ENCODE measurements around the gene FPR2.
"Not testable (repeated sequence)": the region's sequence is repeated elsewhere in the genome, so short reads cannot be mapped to it uniquely, and the experiment has no call there.

FPR2 gene

DNA sequence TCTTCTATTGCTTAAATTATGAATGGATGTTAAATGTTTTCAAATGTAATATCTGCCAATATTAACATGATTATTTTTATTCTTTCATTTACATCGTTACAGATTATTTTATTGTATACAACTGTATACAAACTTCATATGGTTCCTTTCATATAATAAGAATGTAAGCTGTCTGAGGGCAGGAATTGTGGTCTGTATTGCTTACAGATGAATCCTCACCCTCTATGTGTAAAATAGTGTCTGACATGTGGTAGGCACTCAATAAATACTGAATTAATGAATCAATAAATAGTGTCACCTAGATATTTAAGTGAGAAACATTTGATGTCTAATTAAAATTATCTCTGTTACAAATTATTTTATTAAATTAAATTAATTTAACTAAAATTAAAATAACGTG lies 41.8 kb downstream of the FPR2 start:
- H3K27ac ChIP-seq = no peak overlapping the region
- TF ChIP-seq ZFX (IDR thresholded peaks at IDR 0.05) = no peak
- TF ChIP-seq, protein P1, sequence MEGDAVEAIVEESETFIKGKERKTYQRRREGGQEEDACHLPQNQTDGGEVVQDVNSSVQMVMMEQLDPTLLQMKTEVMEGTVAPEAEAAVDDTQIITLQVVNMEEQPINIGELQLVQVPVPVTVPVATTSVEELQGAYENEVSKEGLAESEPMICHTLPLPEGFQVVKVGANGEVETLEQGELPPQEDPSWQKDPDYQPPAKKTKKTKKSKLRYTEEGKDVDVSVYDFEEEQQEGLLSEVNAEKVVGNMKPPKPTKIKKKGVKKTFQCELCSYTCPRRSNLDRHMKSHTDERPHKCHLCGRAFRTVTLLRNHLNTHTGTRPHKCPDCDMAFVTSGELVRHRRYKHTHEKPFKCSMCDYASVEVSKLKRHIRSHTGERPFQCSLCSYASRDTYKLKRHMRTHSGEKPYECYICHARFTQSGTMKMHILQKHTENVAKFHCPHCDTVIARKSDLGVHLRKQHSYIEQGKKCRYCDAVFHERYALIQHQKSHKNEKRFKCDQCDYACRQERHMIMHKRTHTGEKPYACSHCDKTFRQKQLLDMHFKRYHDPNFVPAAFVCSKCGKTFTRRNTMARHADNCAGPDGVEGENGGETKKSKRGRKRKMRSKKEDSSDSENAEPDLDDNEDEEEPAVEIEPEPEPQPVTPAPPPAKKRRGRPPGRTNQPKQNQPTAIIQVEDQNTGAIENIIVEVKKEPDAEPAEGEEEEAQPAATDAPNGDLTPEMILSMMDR (conservative IDR thresholded peaks at IDR 0.05) = no peak

GRCh38 chr19:51803519-51803918 lies 42.5 kb downstream of the FPR2 start:
- TF ChIP-seq, protein P1 (conservative IDR thresholded peaks at IDR 0.05) = no peak
- no peak for TF ChIP-seq ZFX (IDR thresholded peaks at IDR 0.05)
- H3K27ac ChIP-seq = no peak overlapping the region

- no peak overlapping the region for H3K27ac ChIP-seq
- TF ChIP-seq ZFX (IDR thresholded peaks at IDR 0.05) = no peak
- TF ChIP-seq, protein P1 (conservative IDR thresholded peaks at IDR 0.05) = no peak
Observed at GRCh38 chr19:51803967-51804366, 43.0 kb downstream of the FPR2 start.

DNA sequence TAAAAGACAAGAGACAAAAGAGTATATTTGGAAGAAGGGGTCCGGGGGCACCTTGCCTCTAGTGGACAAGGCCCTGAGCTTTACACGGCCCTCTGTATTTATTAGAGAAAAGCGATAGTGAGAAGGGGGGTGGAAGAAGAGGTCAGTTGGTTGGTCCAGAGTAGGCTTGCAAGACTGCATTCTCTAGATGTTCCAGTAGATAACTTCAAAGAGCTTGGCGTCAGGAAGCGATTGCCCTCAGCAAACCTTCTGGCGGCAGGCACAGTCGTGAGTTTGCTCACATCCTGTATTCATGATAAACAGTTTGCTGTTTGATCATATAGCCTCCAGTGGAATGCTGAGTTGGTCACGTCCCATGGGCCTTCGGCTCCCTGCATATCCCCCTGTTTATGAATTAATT lies 43.8 kb downstream of the FPR2 start:
- H3K27ac ChIP-seq = not testable (repeated sequence)

GRCh38 chr19:51805396-51805795 lies 44.4 kb downstream of the FPR2 start:
- not testable (repeated sequence) for H3K27ac ChIP-seq

DNA sequence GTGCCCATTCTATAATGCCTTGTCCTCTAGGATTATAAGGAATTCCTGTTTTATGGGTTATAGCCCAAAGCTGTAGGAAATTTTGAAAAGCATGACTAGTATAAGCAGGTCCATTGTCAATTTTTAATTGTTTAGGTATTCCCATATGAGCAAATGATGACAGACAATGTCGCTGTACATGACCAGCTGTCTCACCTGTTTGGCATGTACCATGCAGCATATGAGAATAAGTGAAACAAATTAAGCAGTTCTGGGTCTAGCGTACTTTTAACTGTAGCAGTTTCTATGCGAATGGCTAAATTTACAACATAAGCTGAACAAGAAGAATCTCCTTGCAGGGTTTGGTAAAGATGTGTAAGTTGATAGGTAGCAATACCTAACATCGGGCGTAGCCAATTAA lies 45.6 kb downstream of the FPR2 start:
- H3K27ac ChIP-seq = not testable (repeated sequence)

DNA sequence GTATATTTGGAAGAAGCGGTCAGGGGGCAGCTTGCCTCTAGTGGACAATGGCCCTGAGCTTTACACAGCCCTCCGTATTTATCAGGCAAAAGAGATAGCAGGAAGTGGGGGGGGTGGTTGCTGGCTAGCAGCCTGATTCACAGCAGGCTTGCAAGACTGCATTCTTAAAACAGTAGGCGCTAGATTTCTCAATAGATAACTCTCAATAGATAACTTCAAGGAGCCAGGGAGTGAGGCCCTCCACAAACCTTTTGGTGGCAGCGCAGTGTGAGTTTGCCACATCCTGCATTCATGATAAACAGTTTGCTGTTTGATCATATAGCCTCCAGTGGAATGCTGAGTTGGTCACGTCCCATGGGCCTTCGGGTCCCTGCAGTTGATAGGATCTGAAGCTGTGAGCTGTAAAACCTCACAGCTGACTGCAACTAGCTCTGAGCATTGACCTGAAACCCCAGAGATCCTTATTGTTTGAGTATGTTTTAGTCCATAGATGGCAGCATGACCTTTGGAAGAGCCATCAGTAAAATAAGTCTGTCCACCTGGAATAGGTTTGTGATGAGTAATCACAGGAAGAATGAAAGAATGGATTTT lies 46.2 kb downstream of the FPR2 start:
- TF ChIP-seq, protein P1 (conservative IDR thresholded peaks at IDR 0.05) = no peak; the same call in 1 of the 2 replicates
- TF ChIP-seq ZFX (IDR thresholded peaks at IDR 0.05) = no peak
- no peak overlapping the region for H3K27ac ChIP-seq

DNA sequence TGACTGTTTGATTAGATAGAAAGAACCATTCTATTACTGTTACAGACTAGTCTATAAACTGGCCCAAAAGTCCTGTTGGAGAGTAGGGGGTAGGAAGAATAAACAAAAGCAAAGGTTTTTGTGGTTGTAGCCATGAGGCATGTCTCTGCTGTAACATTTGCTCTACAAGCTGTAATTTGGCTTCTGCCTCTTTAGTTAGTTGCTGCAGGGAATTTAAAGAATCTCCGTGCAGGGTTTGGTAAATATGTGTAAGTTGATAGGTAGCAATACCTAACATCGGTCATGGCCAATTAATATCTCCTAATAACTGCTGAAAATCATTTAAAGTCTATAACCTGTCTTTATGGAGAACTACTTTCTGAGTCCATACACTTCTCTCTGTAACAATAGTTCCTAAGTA lies 46.9 kb downstream of the FPR2 start:
- TF ChIP-seq, protein P1 (conservative IDR thresholded peaks at IDR 0.05) = no peak
- no peak for TF ChIP-seq ZFX (IDR thresholded peaks at IDR 0.05)

DNA sequence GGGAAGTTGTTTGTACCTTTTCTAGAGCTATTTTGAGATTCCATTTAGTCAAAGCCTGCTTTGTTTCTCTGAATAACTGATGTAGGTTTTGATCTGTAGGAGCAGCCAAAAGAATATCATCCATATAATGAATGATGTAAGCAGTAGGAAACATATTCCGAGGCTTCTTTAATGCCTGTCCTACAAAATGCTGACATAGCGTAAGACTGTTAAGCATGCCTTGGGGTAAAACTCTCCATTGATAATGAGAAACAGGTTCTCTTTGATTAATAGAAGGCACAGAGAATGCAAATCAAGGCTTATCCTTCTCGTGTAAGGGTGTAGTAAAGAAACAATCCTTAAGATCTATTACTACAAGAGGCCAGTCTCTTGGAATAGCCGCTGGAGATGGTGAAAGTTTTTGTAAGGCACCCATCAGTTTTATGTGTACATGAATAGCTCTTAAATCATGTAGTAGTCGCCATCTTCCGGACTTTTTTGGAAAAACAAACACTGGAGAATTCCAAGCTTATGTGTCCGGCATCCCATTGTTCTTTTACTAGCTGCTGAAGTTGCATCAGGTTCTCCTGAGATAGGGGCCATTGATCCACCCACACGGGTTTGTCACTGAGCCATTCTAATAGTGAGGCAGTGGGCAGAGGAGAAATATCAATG lies 47.5 kb downstream of the FPR2 start:
- no peak overlapping the region for H3K27ac ChIP-seq
- no peak for TF ChIP-seq ZFX (IDR thresholded peaks at IDR 0.05)
- TF ChIP-seq, protein P1 (conservative IDR thresholded peaks at IDR 0.05) = peak; percentile 38

More for the DNA sequence above, 46.9 kb downstream of the FPR2 start:
- no peak overlapping the region for H3K27ac ChIP-seq

Measured in C4-2B (cell line).